GM18498 (cell line): Measurements from ENCODE around the gene CALHM2.

Experiments
- ATAC-seq: cut with Tn5 transposase; IDR thresholded peaks from one replicate; pipeline ENCODE4 v1.9.1; 2021; ENCODE audit warnings: mild to moderate bottlenecking, moderate library complexity; ENCODE audit not compliant: unreplicated experiment

Gene CALHM2

DNA sequence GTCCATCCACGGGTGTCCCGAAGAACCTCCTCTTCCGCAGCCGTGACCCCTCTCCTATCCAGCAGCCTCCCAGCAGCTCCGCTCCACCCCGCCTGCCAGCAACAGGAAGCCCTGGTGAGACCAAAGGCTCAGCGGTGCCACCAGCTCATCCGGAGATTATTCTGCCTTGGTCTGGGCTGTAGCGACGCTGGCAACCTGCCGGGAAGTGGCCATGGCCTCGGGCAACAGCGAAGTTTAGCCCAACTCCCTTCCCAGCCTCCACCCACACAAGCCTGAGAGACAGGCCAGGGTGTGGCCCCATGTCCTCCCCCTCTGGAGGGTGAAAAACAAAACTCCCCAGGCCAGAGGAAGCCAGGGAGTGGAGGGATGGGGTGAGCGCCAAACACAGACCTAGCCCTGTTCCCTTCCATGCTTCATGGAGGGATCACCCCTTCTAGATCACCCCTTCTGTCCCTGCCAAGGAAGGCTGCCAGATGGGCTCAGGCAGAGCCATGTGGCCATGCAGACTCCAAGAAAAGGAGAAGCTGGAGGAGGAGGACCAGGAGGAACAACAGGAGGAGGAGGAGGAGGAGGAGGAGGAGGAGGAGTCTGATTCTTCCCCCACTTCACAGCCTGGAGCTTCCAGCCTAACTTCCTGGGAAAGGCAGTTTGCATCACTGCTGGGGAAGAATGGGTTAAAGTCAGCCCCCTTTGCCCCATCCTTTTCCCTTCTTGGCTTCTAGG lies 918 bp downstream of the CALHM2 start:
- ATAC-seq, result no peak

- no peak for ATAC-seq
Measured at GRCh38 chr10:103450201-103450695, 1.9 kb downstream of the CALHM2 start.

DNA sequence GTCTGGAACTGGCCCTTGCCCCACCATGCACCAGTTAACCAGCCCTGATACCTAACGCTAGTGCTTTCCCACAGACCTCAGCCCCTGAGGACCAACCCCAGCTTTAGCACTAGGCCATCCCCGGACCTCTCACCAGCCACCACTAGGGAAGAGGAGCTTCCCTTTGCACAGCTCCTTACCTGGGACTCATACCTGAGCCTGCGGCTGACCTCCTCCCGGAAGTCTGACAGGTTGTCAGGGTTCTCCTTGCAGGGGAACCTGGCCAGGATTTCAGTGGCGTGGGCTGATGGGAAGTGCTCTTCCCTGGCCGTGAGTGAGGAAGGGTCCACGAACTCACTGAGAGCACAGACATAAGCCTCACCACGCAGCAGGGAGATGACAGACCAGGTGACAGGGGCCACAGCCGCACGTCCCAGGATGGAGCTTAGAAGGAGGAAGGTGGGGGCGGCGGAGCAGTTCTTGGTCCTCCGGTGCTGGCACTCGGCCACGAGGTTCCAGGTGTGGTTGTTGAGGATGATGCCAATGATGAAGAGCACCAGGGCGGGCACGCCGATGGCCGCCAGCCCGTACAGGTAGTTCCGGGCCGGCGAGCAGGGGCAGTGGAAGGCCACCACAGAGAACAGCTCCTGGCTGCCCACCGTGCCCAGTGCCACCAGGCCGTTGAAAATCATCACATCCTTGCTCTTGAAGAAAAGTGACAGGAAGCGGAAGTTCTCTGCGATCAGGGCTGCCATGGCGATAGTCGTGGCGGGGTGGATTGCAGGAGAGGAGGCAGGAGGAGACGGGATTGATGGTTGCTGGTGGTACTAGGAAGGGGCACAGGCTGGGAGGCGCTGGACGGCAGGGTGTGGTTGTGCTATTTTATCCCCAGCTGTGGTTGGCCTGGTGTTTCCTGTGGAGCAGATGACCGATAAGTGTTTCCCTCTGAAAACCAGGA lies 2.7 kb downstream of the CALHM2 start:
- ATAC-seq, result no peak

DNA sequence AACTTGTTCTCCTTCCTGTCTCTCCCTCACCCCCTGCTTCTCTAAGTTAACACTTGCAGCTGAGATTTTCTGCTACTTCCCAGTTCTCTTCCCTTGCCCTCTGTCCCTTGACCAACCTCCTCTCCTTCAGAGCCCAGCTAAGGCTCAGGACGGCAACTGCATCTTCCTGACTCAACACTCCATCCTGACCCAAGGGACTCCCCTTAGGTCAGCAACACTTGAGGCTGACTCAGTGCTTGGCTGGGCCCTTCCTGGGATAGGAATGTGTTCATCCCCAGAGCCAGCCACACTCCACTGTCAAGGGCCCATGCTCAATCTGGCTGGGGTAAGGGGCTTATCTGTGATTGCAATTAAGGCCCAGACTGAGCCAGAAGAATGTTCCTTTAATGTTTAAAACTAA lies 3.4 kb downstream of the CALHM2 start:
- ATAC-seq, result no peak

- ATAC-seq, result no peak
Measured at GRCh38 chr10:103447187-103447586, 5.0 kb downstream of the CALHM2 start.

GRCh38 chr10:103445767-103446567 lies 6.2 kb downstream of the CALHM2 start:
- ATAC-seq, result no peak

- ATAC-seq, result no peak
Measured at GRCh38 chr10:103445366-103445765, 6.8 kb downstream of the CALHM2 start.

- no peak for ATAC-seq
Measured at GRCh38 chr10:103444478-103444877, 7.7 kb downstream of the CALHM2 start.

GRCh38 chr10:103443475-103444185 lies 8.5 kb downstream of the CALHM2 start:
- ATAC-seq, result no peak

DNA sequence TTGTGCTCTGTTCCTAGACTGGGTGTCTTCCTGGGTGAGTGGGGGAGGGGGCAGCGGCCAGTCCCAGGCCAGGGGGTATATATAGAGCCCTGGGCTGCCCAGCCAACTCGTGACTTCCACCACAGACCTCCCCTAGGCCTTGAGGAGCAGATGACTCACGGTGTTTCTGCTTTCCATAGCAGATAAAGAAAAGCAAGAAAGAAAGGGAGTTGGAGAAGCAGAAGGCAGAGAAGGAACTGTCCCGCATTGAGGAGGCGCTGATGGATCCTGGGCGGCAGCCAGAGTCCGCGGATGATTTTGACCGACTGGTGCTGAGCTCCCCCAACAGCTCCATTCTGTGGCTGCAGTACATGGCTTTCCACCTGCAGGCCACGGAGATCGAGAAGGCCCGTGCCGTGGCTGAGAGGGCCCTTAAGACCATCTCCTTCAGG lies 10.1 kb downstream of the CALHM2 start:
- no peak for ATAC-seq

DNA sequence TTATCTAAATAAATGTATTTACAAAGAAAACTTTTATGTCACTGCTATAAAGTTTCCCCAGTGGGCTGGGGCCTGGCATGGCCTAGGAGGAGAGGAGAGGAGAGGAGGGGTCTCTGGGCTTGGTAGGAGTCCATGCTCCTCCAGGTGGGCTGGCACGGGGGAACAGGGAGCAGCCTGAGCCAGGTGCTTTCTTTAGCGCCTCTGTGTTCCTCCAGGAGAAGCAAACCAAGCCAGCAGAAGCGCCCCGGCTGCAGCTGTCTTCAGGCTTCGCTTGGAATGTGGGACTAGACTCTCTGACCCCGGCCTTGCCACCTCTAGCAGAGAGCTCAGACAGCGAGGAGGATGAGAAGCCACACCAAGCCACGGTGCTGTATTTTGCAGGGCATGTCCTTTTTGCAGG lies 10.6 kb downstream of the CALHM2 start:
- no peak for ATAC-seq

GRCh38 chr10:103441206-103441605 lies 11.0 kb downstream of the CALHM2 start:
- no peak for ATAC-seq

- no peak for ATAC-seq
Measured at GRCh38 chr10:103440416-103440815, 11.8 kb downstream of the CALHM2 start.

- no peak for ATAC-seq
Measured at GRCh38 chr10:103439776-103440175, 12.4 kb downstream of the CALHM2 start.

GRCh38 chr10:103433858-103434257 lies 18.3 kb downstream of the CALHM2 start:
- ATAC-seq, result no peak

GRCh38 chr10:103431902-103432301 lies 20.3 kb downstream of the CALHM2 start:
- no peak for ATAC-seq

- ATAC-seq, result no peak
Measured at GRCh38 chr10:103429647-103430046, 22.5 kb downstream of the CALHM2 start.

DNA sequence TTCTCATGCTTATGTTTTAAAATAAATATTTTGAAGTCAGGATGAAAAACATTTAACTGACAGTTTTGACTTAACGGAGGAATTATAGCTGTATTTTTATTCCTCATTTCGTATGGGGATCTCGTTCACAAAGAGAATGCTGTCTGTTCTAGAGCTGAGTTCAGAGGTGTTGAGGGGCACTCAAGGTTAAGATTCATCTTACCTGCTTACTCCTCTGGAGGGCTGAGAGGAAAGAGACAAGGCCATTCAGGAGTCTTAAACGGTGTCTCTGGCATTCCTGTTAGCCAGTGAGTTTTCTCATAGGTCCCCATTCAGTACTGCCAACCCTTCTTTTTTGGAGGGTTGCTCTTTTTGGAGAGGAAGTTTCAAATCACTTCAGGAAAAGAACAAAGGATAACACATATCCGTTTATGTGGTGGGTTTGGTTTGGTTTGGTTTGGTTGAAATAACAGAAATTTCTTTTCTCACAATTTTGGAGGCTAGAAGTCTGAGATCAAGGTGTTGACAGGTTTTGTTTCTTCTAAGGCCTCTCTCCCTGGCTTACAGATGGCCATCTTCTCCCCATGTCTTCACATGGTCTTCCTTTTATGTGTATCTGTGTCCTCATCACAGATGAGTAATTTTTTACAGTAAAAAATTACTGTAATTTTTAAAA lies 23.1 kb downstream of the CALHM2 start:
- ATAC-seq, result no peak

DNA sequence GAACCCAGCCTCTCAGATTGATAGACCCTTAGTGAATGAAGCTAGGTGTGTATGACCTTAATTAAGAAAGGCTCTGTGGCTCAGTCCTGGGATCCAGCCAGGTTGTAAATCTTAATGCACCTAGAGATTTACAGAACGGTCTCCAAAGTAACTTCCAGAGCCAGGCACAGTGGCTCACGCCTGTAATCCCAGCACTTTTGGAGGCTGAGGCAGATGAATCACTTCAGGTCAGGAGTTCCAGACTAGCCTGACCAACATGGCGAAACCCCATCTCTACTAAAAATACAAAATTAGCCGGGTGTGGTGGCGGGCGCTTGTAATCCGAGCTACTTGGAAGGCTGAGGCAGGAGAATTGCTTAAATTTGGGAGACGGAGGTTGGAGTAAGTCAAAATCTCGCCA lies 24.3 kb downstream of the CALHM2 start:
- ATAC-seq, result no peak

- no peak for ATAC-seq
Measured at GRCh38 chr10:103423748-103424147, 28.4 kb downstream of the CALHM2 start.
